Measurements from ENCODE around the gene CCDC7.
A peak's percentile ranks its signal among the peaks of the same experiment; 100 is the strongest.
"Not testable (repeated sequence)": the region's sequence is repeated elsewhere in the genome, so short reads cannot be mapped to it uniquely, and the experiment has no call there.

The CCDC7 gene

DNA sequence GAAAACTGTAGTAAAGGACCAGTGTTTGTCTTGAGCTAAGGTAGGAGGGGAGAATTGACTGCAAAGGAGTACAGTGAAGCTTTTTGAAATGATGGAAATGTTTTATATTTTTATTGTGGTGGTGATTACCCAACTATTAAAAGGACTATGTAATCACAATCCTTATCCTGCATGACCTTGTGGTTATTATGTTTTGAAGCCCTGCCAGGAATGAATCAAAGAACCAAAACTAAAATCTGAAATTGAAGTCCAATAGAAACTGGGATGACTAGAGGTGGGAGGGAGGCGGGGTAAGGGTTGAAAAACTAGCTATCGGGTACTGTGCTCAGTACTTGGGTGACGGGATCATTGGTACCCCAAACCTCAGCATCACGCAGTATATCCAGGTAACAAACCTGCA, 8.2 kb downstream of the CCDC7 start:
- DNase-seq (ENCODE audit: low read depth) = peak; percentile 2

DNA sequence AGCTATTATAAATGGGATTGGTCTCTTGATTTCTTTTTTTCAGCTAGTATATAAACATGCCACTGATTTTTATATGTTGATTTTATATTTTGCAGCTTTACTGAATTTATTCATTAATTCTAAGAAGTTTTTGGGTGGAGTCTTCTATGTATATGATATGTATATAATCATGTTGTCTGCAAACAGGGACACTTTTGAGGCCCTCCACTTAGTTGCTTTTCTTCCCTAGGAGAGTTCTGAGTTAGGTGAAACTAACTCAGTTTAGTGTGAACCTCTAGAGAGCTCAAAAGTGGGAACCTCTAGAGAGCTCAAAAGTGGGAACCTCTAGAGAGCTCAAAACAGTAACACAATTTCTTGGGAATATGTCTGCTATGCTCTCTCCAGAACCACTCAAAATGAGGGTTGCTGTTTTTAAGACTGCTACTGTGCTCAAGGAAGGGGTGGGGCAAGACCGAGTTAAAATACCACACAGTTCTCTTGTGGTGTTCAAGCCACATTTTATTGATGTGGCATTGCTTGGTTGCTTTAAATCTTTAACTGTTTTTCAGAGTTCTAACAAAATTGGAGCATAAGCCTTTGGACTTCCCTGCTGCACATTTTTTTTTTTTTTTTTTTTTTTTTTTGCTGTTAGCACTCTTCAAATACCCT, 13.2 kb downstream of the CCDC7 start:
- DNase-seq (ENCODE audit: low read depth) = no peak

DNA sequence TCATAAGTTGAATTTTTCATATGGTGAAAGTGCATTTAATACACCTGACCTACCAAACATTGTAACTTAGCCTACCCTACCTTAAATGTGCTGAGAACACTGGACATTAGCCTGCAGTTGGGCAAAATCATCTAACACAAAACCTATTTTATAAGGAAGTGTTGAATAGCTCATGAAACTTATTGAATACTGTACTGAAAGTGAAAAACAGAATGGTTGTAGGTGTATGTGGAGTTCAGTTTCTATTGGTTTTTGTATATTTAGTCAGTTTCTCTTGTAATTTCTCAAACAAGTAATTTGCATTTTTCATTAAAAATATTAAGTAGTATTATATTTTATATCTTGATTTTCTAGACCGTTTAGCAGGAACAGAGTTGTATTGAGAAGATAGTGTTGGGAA, 15.3 kb downstream of the CCDC7 start:
- no peak for DNase-seq (ENCODE audit: low read depth)

DNA sequence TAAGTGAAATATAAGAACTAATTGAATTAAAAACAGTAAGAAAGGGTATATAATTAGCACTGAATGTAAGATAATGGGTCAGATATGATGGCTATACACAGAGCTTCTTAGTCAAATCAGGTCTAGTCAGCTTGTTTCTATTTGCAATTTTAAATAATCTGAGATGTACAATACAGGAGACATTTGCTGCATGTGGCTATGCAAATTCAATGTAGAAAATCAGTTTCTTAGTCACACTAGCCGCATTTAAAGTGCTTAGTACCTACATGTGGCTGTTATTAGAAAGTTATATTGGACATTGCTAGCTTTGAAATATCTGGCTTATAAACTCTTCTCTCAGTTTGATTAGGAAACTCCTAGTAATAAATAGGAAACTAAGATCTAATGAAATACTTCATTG, 25.3 kb downstream of the CCDC7 start:
- no peak for DNase-seq (ENCODE audit: low read depth)

DNA sequence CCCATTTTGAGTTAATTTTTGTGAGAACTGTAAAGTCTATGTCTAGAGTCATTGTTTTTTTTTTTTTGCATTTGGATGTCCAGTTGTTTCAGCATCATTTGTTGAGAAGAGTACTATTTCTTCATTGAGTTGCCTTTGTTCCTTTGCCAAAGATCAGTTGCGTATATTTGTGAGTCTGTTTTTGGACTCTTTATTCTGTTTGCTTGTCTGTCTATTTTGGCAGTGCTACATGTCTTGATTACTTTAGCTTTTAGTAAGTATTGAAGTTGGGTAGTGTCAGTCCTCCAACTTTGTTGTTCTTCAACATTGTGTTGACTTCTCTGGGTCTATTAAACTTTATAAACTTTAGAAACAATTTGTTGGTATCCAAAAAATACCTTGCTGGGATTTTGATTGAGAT, 31.6 kb downstream of the CCDC7 start:
- no peak for DNase-seq (ENCODE audit: low read depth)

DNA sequence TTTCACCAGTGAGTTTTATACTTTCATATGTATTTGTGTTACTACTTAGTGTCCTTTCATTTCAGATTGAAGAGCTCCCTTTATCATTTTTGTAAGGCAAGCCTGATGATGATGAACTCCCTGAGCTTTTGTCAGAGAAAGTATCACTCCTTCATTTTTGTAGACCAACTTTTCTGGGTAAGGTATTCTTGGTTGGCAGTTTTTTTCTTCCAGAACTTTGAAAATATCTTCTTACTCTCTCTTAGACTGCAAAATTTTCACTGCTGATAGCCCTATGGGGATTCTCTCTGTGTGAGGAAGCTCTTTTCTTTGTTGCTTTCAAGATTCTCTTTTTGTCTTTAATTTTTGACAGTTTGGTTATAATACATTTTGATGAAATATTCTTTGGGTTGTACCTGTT, 35.7 kb downstream of the CCDC7 start:
- DNase-seq (ENCODE audit: low read depth) = no peak

DNA sequence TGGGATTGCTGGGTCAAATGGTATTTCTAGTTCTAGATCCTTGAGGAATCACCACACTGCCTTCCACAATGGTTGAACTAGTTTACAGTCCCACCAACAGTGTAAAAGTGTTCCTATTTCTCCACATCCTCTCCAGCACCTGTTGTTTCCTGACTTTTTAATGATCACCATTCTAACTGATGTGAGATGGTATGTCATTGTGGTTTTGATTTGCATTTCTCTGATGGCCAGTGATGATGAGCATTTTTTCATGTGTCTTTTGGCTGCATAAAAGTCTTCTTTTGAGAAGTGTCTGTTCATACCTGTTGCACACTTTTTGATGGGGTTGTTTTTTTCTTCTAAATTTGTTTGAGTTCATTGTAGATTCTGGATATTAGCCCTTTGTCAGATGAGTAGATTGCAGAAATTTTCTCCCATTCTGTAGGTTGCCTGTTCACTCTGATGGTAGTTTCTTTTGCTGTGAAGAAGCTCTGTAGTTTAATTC, 37.1 kb downstream of the CCDC7 start:
- DNase-seq (ENCODE audit: low read depth) = not testable (repeated sequence)

DNA sequence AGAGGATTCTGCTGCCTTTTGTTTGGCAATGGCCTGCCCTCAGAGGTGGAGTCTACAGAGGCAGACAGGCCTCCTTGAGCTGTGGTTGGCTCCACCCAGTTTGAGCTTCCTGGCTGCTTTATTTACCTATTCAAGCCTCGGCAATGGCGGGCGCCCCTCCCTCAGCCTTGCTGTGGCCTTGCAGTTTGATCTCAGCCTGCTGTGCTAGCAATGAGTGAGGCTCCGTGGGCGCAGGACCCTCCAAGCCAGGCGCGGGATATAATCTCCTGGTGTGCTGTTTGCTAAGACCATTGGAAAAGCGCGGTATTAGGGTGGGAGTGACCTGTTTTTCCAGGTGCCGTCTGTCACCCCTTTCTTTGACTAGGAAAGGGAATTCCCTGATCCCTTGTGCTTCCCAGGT, 42.1 kb downstream of the CCDC7 start:
- DNase-seq (ENCODE audit: low read depth) = not testable (repeated sequence)

DNA sequence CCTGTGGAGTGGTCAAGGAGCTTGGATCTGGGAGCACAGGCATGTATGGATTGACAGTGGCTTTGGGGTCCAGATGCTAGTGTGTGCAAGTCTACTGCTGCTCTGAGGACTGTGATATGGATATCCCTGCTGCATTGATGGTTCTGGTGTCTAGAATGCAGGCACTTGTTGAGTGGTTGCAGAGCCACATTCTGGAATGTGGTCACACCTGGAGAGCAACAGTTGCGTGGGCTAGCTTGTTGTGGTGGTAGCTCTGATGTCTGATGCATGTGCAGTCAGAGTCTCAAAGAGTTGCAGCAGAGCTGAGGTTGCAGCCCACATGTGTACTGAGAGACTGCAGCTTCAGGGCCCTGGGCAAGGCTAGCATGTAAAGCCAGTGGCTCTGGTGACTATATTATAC, 43.2 kb downstream of the CCDC7 start:
- no peak for DNase-seq (ENCODE audit: low read depth)

DNA sequence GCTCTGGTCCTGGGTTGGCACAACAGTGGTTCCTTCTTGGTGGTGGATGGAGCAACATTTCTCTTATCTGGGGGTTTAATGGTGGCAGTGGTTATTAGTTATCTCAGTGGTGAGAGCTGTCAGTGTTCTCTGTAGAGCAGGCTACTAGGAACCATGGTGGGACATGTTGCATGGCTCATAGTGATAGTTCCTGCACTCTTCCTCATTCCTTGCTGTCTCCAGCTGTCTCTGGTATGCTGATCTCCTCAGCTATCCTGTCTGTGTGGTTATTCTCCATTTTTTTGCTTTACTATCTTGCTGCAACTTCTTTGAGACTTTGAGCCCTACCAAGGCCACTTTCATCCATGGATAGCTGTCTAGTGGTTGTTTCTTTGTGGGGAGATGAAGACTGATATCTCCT, 44.0 kb downstream of the CCDC7 start:
- DNase-seq (ENCODE audit: low read depth) = peak; percentile 56

DNA sequence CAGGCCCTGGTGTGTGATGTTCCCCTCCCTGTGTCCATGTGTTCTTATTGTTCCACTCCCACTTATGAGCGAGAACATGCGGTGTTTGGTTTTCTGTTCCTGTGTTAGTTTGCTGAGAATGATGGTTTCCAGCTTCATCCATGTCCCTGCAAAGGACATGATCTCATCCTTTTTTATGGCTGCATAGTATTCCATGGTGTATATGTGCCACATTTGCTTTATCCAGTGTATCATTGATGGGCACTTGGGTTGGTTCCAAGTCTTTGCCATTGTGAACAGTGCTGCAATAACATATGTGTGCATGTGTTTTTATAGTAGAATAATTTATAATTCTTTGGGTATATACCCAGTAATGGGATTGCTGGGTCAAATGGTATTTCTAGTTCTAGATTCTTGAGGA, 48.6 kb downstream of the CCDC7 start:
- not testable (repeated sequence) for DNase-seq (ENCODE audit: low read depth)

DNA sequence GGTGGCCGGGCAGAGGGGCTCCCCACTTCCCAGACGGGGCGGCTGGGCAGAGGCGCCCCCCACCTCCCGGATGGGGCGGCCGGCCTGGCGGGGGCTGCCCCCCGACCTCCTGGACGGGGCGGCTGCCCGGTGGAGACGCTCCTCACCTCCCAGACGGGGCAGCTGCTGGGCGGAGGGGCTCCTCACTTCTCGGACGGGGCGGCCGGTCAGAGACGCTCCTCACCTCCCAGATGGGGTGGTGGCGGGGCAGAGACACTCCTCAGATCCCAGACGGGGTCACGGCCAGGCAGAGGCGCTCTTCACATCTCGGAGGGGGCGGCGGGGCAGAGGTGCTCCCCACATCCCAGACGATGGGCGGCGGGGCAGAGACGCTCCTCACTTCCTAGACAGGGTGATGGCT, 54.2 kb downstream of the CCDC7 start:
- not testable (repeated sequence) for DNase-seq (ENCODE audit: low read depth)

DNA sequence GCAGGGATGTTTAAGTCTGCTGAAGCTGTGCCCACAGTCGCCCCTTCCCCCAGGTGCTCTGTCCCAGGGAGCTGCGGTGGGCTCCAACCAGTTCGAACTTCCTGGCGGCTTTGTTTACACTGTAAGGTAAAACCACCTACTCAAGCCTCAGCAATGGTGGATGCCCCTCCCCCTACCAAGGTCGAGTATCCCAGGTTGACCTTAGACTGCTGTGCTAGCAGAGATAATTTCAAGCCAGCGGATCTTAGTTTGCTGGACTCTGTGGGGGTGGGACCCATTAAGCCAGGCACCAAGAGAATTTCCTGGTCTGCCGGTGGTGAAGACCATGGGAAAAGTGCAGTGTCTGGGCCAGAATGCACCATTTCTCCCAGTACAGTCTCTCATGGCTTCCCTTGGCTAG, 56.0 kb downstream of the CCDC7 start:
- DNase-seq (ENCODE audit: low read depth) = no peak

DNA sequence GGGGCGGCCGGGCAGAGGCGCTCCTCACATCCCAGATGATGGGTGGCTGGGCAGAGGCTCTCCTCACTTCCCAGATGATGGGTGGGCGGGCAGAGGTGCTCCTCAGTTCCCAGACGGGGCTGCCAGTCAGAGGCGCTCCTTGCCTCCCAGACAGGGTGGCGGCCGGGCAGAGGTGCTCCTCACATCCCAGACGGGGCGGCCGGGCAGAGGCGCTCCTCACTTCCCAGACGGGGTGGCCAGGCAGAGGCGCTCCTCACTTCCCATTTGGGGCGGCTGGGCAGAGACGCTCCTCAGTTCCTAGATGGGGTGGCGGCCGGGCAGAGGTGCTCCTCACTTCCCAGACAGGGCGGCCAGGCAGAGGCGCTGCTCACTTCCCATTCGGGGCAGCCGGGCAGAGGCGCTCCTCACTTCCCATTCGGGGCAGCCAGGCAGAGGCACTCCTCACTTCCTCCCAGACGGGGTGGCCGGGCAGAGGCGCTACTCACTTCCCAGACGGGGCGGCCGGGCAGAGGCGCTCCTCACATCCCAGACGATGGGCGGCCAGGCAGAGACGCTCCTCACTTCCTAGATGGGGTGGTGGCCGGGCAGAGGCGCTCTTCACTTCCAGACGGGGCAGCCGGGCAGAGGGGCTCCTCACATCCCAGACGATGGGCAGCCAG, 60.0 kb downstream of the CCDC7 start:
- DNase-seq (ENCODE audit: low read depth) = not testable (repeated sequence)

DNA sequence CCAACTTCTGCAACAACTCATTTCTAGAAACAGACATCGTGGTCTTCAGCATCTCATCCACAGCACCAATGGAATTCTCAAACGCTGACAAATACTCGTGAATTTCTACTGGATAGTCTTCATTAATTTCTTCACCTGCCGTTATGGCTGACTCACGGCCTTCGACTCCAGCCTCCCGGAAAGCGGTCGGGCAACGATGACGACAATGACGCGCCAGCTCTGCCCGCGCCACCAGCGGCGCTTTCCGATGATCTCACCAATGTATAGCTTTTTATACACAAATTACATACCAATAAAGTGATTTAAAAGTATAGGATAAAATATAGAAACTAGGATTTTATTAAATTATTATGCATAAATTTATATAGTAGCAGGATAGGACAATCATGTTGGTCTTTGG, 65.7 kb downstream of the CCDC7 start:
- DNase-seq (ENCODE audit: low read depth) = no peak

DNA sequence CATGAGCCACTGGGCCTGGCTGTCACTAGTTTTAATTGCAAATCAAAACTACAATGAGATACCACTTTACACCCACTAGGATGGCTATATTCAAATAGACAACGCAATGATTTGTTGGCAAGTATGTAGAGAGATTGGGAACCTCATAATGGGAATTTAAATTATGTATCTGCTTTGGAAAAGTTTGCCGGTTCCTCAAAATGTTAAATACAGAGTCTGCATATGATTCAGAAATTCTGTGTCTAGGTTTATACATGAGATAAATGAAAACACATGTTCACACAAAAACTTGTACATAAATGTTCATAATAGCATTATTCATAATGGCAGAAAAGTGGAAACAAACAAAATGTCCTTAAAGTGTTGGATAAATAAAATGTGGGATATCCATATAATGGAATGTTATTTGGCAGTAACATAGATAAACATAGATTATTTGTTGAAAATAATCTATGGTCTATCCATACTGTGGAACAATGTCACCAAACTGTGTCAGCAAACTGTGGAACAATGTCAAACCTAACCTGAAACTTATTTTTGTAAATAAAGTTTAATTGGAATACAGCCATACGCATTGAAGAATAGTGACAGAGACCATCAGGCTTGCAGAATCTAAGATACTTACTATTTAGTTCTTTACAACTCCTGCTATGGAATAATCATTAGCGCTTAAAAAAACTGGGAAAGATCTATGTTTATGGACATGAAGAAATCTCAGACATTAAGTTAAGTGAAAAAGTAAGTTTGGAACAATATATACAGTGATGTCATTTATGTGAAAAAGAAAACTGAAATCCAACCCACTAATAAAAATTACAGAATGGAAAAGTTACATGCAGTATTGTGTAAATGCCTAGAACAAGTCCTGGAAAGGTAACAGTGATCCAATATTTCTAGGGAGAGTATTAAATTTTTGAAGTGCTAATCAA, 70.9 kb downstream of the CCDC7 start:
- DNase-seq (ENCODE audit: low read depth) = no peak

DNA sequence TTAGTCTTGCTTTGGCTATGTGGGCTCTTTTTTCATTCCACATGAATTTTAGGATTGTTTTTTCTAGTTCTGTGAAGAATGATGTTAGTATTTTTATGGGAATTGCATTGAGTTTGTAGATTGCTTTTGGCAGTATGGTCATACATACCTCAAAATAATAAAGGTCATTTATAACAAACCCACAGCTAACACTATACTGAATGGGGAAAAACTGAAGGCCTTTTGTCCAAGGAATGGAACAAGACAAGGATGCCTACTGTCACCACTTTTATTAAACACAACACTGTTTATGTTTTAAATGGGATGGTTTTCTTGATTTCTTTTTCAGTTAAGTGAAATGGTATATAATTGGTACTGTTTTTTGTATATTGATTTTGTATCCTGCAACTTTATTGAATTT, 84.3 kb downstream of the CCDC7 start:
- peak; percentile 20 for DNase-seq (ENCODE audit: low read depth)

DNA sequence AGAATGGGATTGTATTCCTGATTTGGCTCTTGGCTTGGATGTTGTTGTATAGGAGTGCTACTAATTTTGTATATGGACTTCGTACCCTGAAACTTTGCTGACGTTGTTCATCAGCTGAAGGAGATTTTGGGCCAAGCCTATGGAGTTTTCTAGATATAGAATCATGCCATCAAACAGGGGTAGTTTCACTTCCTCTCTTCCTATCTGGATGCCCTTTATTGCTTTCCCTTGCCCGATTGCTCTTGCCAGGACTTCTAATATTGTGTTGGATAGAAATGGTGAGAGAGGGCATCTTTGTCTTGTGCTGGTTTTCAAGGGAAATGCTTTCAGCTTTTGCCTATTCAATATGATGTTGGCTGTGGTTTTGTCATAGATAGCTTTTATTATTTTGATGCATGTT, 92.3 kb downstream of the CCDC7 start:
- DNase-seq (ENCODE audit: low read depth) = no peak

DNA sequence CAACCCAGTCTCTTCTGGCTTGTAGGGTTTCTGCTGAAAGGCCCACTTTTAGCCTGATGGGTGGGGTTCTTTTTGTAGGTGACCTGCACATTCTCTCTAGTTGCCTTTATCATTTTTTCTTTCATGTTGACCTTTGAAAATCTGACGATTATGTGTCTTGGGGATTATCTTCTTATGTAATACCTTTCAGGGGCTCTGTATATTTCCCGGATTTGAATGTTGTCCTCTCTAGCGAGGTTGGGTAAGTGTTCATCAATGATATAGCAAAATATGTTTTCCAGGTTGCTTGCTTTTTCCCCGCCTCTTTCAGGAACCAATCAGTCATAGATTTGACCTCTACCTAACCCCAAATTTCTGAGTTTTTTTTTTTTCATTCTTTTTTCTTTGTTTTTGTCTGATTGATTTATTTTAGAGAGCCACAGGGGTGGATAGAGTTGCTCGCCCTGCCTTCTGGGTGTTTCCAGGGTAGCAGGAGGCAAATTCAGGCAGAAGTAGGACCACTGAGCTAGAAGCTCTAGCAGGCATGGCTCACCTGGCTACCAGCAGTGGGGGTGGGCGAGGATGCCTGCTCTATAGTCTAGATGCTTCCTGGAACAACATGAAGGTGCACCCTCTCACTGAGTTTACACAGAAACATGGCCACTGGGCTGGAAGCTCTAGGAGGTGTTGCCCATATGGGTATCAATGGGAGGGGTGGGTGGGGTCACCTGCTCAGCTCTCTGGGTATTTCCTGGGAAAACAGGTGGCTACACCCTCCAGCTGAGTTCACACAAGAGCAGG, 94.9 kb downstream of the CCDC7 start:
- no peak for DNase-seq (ENCODE audit: low read depth)

DNA sequence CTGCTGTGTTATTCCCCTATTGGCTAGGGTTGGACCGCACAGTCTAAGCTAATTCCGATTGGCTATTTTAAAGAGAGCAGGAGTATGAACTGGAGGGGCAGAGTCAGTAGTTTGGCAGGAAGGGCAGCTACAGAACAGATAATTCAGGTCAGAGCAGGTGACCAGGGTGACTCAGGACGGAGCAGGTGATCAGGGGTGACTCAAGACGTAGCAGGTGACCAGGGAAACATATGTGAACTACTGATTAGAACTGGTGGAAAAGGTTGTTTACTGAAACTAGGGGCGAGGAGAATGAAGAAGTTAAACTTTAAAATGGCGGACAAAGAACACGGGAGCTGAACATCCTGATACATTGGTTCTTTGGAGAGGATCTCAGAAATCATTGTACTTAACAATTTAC, 102.3 kb downstream of the CCDC7 start:
- no peak for DNase-seq (ENCODE audit: low read depth)

DNA sequence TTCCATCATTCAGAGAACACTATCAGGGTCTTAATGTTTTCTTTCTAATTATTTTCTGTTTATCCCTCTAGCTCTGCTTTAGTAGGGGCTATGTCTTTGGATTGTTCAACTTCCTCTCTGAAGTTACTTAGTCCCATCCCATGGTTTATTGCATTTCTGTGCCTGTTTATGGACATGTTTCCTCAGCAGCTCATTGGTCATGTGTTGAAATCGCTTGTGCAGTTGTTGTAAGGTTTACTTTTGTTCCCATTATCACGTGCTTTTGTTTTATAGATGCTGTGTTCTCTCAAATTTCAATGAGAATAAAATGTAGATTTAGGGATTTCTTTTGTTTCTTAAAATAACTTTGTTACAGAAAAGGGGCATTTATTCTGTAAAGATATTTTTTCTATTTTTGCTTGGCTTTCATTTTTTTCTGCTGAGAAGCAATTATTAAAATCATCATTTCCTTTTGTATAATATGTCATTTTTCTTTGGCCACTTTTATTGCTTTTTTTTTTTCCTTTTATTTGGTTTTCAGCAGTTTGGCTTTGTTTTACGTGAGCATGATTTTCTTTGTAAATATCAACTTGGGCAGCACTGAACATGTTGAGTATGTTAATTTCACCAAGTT, 110.9 kb downstream of the CCDC7 start:
- no peak for DNase-seq (ENCODE audit: low read depth)

DNA sequence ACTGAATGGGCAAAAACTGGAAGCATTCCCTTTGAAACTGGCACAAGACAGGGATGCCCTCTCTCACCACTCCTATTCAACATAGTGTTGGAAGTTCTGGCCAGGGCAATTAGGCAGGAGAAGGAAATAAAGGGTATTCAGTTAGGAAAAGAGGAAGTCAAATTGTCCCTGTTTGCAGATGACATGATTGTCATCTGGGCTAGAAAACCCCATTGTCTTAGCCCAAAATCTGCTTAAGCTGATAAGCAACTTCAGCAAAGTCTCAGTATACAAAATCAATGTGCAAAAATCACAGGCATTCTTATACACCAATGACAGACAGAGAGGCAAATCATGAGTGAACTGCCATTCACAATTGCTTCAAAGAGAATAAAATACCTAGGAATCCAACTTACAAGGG, 116.8 kb downstream of the CCDC7 start:
- DNase-seq (ENCODE audit: low read depth) = not testable (repeated sequence)

Measured in EH (cell line).